ENCODE results near the gene DAGLA. TPM values are rescaled to one million over a fixed set of nuclear protein-coding genes. Genes with fewer than 3 reads are reported as not detected.

Gene DAGLA
- total RNA-seq, 2 experiments from 2014 or later, result 0.52 to 0.73 TPM

DNA sequence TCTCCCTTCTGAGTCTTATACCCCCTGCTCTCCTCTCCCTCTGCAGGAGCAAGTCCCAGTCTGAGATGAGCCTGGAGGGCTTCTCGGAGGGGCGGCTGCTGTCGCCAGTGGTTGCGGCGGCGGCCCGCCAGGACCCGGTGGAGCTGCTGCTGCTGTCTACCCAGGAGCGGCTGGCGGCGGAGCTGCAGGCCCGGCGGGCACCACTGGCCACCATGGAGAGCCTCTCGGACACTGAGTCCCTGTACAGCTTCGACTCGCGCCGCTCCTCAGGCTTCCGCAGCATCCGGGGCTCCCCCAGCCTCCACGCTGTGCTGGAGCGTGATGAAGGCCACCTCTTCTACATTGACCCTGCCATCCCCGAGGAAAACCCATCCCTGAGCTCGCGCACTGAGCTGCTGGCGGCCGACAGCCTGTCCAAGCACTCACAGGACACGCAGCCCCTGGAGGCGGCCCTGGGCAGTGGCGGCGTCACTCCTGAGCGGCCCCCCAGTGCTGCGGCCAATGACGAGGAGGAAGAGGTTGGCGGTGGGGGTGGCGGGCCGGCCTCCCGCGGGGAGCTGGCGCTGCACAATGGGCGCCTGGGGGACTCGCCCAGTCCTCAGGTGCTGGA, 63.4 kb downstream of the DAGLA start:
- Mint-ChIP-seq H3K27ac (no peak overlapping the region), H3K9me3 (no peaks in the 10 kb centered on the region)

GRCh38 chr11:61744181-61744580, 64.0 kb downstream of the DAGLA start:
- Histone ChIP-seq H3K9me3 (ENCODE audit: control insufficient read depth in 1 of 2, insufficient read depth in 1 of 2, low read length in 2 of 2) (no peaks in the 10 kb centered on the region), H3K27ac (ENCODE audit: low read depth in 1 of 2, low read length in 2 of 2) (no peak overlapping the region), H3K27me3 (ENCODE audit: control insufficient read depth in 1 of 2, insufficient read depth in 2 of 2, low read length in 2 of 2) (peaks cover 2 to 11% of the 10 kb centered on the region in 2 experiments), H3K36me3 (ENCODE audit: insufficient read depth, low read length) (no peaks in the 10 kb centered on the region), H3K4me3 (ENCODE audit: low read length) (no peak overlapping the region), H3K4me1 (ENCODE audit: insufficient read depth, low read length) (peaks cover 4% of the 10 kb centered on the region)
- POLR2A ChIA-PET, result no interaction called here
- Mint-ChIP-seq H3K4me1 (ENCODE audit: low read depth) (no peaks in the 10 kb centered on the region), H3K27me3 (peaks cover 7% of the 10 kb centered on the region), H3K9me3 (no peaks in the 10 kb centered on the region), H3K27ac (no peak overlapping the region), H3K4me3 (no peak overlapping the region), H3K36me3 (ENCODE audit: low read depth) (no peaks in the 10 kb centered on the region)
- intact Hi-C loops (cut with DNase I, micrococcal nuclease), result no loop called here
- no peak for DNase-seq
- no peak for ATAC-seq (ENCODE audit: poor library complexity)
- TF ChIP-seq, protein P1, sequence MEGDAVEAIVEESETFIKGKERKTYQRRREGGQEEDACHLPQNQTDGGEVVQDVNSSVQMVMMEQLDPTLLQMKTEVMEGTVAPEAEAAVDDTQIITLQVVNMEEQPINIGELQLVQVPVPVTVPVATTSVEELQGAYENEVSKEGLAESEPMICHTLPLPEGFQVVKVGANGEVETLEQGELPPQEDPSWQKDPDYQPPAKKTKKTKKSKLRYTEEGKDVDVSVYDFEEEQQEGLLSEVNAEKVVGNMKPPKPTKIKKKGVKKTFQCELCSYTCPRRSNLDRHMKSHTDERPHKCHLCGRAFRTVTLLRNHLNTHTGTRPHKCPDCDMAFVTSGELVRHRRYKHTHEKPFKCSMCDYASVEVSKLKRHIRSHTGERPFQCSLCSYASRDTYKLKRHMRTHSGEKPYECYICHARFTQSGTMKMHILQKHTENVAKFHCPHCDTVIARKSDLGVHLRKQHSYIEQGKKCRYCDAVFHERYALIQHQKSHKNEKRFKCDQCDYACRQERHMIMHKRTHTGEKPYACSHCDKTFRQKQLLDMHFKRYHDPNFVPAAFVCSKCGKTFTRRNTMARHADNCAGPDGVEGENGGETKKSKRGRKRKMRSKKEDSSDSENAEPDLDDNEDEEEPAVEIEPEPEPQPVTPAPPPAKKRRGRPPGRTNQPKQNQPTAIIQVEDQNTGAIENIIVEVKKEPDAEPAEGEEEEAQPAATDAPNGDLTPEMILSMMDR (IDR thresholded peaks at IDR 0.05), result no peak
- CTCF ChIA-PET, result no interaction called here

More for the DNA sequence above, 63.4 kb downstream of the DAGLA start:
- Histone ChIP-seq H3K4me3 (ENCODE audit: low read length) (no peak overlapping the region), H3K27me3 (ENCODE audit: control insufficient read depth in 1 of 2, insufficient read depth in 2 of 2, low read length in 2 of 2) (peaks cover 0 to 5% of the 10 kb centered on the region in 2 experiments), H3K27ac (ENCODE audit: low read depth in 1 of 2, low read length in 2 of 2) (no peak overlapping the region), H3K36me3 (ENCODE audit: insufficient read depth, low read length) (no peaks in the 10 kb centered on the region), H3K4me1 (ENCODE audit: insufficient read depth, low read length) (peaks cover 4% of the 10 kb centered on the region), H3K9me3 (ENCODE audit: control insufficient read depth in 1 of 2, insufficient read depth in 1 of 2, low read length in 2 of 2) (no peaks in the 10 kb centered on the region)
- ChIA-PET POLR2A (no interaction called here), CTCF (no interaction called here)
- Mint-ChIP-seq H3K27me3 (peaks cover under 1% of the 10 kb centered on the region), H3K36me3 (ENCODE audit: low read depth) (no peaks in the 10 kb centered on the region), H3K4me1 (ENCODE audit: low read depth) (no peaks in the 10 kb centered on the region), H3K4me3 (no peak overlapping the region)
- TF ChIP-seq, protein P1 (IDR thresholded peaks at IDR 0.05), result no peak
- ATAC-seq (ENCODE audit: poor library complexity) (no peak), DNase-seq (no peak)
- intact Hi-C loops (cut with DNase I, micrococcal nuclease), result no loop called here

GRCh38 chr11:61744609-61745156, 64.5 kb downstream of the DAGLA start:
- intact Hi-C loops (cut with DNase I, micrococcal nuclease), result no loop called here
- Mint-ChIP-seq H3K4me1 (ENCODE audit: low read depth) (no peaks in the 10 kb centered on the region), H3K9me3 (no peaks in the 10 kb centered on the region), H3K27ac (no peak overlapping the region), H3K4me3 (no peak overlapping the region), H3K36me3 (ENCODE audit: low read depth) (no peaks in the 10 kb centered on the region), H3K27me3 (peaks cover 12% of the 10 kb centered on the region)
- Histone ChIP-seq H3K27me3 (ENCODE audit: control insufficient read depth in 1 of 2, insufficient read depth in 2 of 2, low read length in 2 of 2) (peaks cover 7 to 11% of the 10 kb centered on the region in 2 experiments), H3K9me3 (ENCODE audit: control insufficient read depth in 1 of 2, insufficient read depth in 1 of 2, low read length in 2 of 2) (peaks cover 0 to 3% of the 10 kb centered on the region in 2 experiments), H3K4me1 (ENCODE audit: insufficient read depth, low read length) (peaks cover 4% of the 10 kb centered on the region), H3K36me3 (ENCODE audit: insufficient read depth, low read length) (no peaks in the 10 kb centered on the region), H3K27ac (ENCODE audit: low read depth in 1 of 2, low read length in 2 of 2) (no peak overlapping the region), H3K4me3 (ENCODE audit: low read length) (no peak overlapping the region)
- no peak for DNase-seq
- TF ChIP-seq, protein P1 (IDR thresholded peaks at IDR 0.05), result no peak
- ATAC-seq (ENCODE audit: poor library complexity), result no peak
- CTCF ChIA-PET, result no interaction called here
- POLR2A ChIA-PET, result no interaction called here

All from CD4-positive, alpha-beta T cell (primary cell).